Measurements from ENCODE around the gene CHD3. TPM values are rescaled to one million over a fixed set of nuclear protein-coding genes. Genes with fewer than 3 reads are reported as not detected.

CHD3 gene
- total and polyA plus RNA-seq, 2 of the 13 experiments (the other 11 are each of a cell fraction or from before 2014, with no cell fraction given), result 2.7 to 3.7 TPM

DNA sequence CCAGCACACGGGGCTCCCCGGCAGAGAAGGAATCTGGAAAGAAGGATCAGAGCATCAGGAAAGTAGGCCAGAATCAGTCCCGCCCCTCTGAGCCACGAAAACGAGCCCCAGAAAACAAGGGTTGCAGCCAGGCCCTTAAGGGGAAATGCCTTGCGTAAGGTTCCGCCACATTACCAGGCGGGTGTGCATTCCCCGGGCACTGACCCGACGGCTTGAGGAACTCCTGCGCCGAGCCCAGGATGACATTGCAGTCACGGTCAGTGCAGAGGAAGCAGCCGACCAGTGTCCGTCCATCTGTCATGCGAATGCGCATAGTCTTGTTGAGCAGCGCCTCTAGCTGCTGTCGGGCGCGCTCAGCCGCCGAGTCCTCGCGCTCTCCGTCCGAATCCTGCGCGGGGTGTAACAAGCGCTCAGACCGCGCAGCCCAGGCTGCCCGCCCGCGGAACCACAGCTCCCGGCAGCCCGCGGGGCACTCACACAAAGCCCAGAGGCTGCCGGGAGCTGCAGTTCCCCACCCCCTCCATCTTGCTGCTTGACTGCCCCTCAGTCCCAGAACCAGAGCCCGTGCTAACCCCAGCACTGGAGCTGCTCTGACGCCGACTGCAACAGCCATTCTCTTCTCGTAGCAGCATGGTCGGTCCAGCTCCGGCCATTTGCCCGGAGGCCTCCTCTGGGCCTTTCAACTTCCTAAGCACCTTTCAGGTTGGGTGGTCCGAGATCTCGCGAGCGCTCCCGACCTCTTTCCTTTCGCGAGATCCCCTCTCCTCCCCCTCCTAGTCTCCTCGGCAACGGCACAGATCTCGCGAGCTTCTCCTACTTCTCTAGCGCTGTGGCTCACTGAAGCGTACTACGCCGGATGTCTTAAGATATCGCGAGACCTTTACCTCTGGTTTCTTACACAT, 31.5 kb upstream of the CHD3 start, which contains the start of gene NAA38 (continued):
- TF ChIP-seq, protein P1, sequence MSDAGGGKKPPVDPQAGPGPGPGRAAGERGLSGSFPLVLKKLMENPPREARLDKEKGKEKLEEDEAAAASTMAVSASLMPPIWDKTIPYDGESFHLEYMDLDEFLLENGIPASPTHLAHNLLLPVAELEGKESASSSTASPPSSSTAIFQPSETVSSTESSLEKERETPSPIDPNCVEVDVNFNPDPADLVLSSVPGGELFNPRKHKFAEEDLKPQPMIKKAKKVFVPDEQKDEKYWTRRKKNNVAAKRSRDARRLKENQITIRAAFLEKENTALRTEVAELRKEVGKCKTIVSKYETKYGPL (CRISPR knock-in tag; IDR thresholded peaks at IDR 0.05), result no peak
- no peak for TF ChIP-seq RFXAP (CRISPR knock-in tag; IDR thresholded peaks at IDR 0.05; ENCODE audit: borderline replicate concordance)
- TF ChIP-seq, protein P2, sequence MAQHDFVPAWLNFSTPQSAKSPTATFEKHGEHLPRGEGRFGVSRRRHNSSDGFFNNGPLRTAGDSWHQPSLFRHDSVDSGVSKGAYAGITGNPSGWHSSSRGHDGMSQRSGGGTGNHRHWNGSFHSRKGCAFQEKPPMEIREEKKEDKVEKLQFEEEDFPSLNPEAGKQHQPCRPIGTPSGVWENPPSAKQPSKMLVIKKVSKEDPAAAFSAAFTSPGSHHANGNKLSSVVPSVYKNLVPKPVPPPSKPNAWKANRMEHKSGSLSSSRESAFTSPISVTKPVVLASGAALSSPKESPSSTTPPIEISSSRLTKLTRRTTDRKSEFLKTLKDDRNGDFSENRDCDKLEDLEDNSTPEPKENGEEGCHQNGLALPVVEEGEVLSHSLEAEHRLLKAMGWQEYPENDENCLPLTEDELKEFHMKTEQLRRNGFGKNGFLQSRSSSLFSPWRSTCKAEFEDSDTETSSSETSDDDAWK (CRISPR knock-in tag; IDR thresholded peaks at IDR 0.05), result no peak
- no peak for TF ChIP-seq TCF12 (IDR thresholded peaks at IDR 0.05)
- no peak for TF ChIP-seq TCF12 (CRISPR knock-in tag; IDR thresholded peaks at IDR 0.05)
- TF ChIP-seq CCDC6 (CRISPR knock-in tag; IDR thresholded peaks at IDR 0.05), result no peak
- TF ChIP-seq ZNF562 (CRISPR knock-in tag; IDR thresholded peaks at IDR 0.05; ENCODE audit: borderline replicate concordance), result no peak
- TF ChIP-seq HDAC1 (CRISPR knock-in tag; IDR thresholded peaks at IDR 0.05), result peak; percentile 53; the same call in 1 of the 2 replicates
- peak; percentile 69 for TF ChIP-seq ZNF317 (CRISPR knock-in tag; IDR thresholded peaks at IDR 0.05)
- TF ChIP-seq SSRP1 (CRISPR knock-in tag; IDR thresholded peaks at IDR 0.05), result no peak
- TF ChIP-seq, protein P3, sequence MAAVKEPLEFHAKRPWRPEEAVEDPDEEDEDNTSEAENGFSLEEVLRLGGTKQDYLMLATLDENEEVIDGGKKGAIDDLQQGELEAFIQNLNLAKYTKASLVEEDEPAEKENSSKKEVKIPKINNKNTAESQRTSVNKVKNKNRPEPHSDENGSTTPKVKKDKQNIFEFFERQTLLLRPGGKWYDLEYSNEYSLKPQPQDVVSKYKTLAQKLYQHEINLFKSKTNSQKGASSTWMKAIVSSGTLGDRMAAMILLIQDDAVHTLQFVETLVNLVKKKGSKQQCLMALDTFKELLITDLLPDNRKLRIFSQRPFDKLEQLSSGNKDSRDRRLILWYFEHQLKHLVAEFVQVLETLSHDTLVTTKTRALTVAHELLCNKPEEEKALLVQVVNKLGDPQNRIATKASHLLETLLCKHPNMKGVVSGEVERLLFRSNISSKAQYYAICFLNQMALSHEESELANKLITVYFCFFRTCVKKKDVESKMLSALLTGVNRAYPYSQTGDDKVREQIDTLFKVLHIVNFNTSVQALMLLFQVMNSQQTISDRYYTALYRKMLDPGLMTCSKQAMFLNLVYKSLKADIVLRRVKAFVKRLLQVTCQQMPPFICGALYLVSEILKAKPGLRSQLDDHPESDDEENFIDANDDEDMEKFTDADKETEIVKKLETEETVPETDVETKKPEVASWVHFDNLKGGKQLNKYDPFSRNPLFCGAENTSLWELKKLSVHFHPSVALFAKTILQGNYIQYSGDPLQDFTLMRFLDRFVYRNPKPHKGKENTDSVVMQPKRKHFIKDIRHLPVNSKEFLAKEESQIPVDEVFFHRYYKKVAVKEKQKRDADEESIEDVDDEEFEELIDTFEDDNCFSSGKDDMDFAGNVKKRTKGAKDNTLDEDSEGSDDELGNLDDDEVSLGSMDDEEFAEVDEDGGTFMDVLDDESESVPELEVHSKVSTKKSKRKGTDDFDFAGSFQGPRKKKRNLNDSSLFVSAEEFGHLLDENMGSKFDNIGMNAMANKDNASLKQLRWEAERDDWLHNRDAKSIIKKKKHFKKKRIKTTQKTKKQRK (IDR thresholded peaks at IDR 0.05; ENCODE audit: low read length), result no peak
- TF ChIP-seq RFX1 (IDR thresholded peaks at IDR 0.05), result peak; percentile 86
- no peak for TF ChIP-seq PHB2 (IDR thresholded peaks at IDR 0.05; ENCODE audit: partially characterized antibody)
- no peak for TF ChIP-seq PCBP2 (optimal IDR thresholded peaks at IDR 0.05; ENCODE audit: low read depth, low read length, poor library complexity, severe bottlenecking)
- TF ChIP-seq MBD4 (IDR thresholded peaks at IDR 0.05; ENCODE audit: borderline replicate concordance, low read length), result no peak
- TF ChIP-seq DMAP1 (CRISPR knock-in tag; IDR thresholded peaks at IDR 0.05), result no peak
- TF ChIP-seq ZBTB42 (CRISPR knock-in tag; IDR thresholded peaks at IDR 0.05), result 0 out of 2 replicates have a peak, but pooled peaks have one; percentile 24
- TF ChIP-seq TP53 (CRISPR knock-in tag; conservative IDR thresholded peaks at IDR 0.05), result no peak
- TF ChIP-seq, protein P4, sequence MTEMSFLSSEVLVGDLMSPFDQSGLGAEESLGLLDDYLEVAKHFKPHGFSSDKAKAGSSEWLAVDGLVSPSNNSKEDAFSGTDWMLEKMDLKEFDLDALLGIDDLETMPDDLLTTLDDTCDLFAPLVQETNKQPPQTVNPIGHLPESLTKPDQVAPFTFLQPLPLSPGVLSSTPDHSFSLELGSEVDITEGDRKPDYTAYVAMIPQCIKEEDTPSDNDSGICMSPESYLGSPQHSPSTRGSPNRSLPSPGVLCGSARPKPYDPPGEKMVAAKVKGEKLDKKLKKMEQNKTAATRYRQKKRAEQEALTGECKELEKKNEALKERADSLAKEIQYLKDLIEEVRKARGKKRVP (CRISPR knock-in tag; IDR thresholded peaks at IDR 0.05), result no peak
- TF ChIP-seq SNAPC2 (CRISPR knock-in tag; IDR thresholded peaks at IDR 0.05), result no peak; the same call in 1 of the 2 replicates
- TF ChIP-seq ZNF510 (CRISPR knock-in tag; IDR thresholded peaks at IDR 0.05; ENCODE audit: low read depth), result no peak
- no peak for TF ChIP-seq TOE1 (CRISPR knock-in tag; IDR thresholded peaks at IDR 0.05)
- TF ChIP-seq, protein P5, sequence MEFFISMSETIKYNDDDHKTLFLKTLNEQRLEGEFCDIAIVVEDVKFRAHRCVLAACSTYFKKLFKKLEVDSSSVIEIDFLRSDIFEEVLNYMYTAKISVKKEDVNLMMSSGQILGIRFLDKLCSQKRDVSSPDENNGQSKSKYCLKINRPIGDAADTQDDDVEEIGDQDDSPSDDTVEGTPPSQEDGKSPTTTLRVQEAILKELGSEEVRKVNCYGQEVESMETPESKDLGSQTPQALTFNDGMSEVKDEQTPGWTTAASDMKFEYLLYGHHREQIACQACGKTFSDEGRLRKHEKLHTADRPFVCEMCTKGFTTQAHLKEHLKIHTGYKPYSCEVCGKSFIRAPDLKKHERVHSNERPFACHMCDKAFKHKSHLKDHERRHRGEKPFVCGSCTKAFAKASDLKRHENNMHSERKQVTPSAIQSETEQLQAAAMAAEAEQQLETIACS (CRISPR knock-in tag; IDR thresholded peaks at IDR 0.05), result no peak; the same call in 1 of the 2 replicates
- TF ChIP-seq SALL2 (CRISPR knock-in tag; IDR thresholded peaks at IDR 0.05), result peak; percentile 68; the same call in 1 of the 2 replicates
